ENCODE results near the gene GLRX5.
A peak's percentile ranks its signal among the peaks of the same experiment; 100 is the strongest.

The GLRX5 gene

GRCh38 chr14:95515080-95515489 lies 19.8 kb upstream of the GLRX5 start:
- H3K36me3 ChIP-seq (ENCODE audit: control insufficient read depth, insufficient read depth, low read length) = no peaks in the 10 kb centered on the region
- H2AFZ ChIP-seq = peak overlapping the region; percentile 92
- peak overlapping the region; percentile 87 for H3K4me2 ChIP-seq (ENCODE audit: low read length)
- H3K4me1 ChIP-seq = peaks cover 15% of the 10 kb centered on the region
- TF ChIP-seq CTCF (IDR thresholded peaks at IDR 0.05) = no peak
- no peak overlapping the region for H3K4me3 ChIP-seq (ENCODE audit: low read depth, low read length)
- H3K27me3 ChIP-seq (ENCODE audit: control insufficient read depth, insufficient read depth, low read length) = no peaks in the 10 kb centered on the region
- no peaks in the 10 kb centered on the region for H3K9me3 ChIP-seq (ENCODE audit: control insufficient read depth, low read length)
- H3K9ac ChIP-seq = no peak overlapping the region
- H3K79me2 ChIP-seq = no peaks in the 10 kb centered on the region
- H3K27ac ChIP-seq = peak overlapping the region; percentile 55

DNA sequence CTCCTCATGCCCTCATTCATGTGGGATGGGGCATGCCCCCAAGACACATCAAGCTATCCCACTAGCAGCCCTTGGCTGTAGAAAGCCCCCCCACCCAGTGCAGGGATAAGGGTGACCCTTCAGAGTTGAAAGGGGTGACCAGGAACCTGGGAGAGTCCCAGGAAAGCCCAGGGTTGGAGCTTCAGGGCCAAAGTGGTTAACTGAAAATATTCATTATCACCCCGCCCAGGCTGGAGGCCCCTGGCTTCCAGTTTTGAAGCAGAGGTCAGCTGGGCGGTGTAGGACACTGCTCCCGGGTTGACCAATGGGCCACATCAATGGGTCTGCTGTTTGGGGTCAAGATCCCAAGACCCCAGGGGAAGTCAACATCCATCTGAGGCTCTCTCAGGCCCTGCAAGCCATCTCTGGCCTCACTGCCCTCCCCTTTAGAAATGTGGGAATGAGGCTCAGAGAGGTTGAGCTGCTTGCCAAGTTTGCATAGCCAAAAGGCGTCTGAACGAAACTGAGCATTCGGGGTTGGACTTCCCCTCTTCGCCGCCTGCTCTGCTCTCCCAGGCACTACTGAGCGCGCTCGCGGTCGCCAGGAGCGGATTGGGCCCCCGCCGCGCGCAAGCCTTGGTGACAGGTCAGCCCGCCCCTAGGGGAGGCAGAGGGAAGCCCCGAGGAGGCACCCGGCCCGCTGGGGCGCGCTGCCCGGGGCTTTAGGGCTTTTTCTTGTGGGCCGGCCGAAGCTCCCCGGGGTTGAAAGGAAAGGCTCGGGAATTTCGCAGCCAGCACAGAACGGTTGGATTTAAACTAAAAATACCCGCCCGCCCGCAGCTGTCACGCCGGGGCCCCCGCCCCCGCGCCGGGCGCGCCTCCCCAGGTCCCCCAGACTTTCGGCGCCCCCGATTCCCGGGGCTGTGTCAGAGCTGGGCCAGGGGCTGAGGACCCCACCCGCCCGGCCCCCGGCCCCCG lies 19.0 kb upstream of the GLRX5 start:
- peaks cover 15% of the 10 kb centered on the region for H3K4me1 ChIP-seq

GRCh38 chr14:95516554-95517181 lies 18.2 kb upstream of the GLRX5 start, which contains the start of gene SYNE3:
SYNE3 (minus strand) TSS chr14:95516650; CDS start chr14:95475821, 40,829 bp downstream.
- H3K4me1 ChIP-seq = peaks cover 15% of the 10 kb centered on the region

More for the DNA sequence above, 19.0 kb upstream of the GLRX5 start:
- Histone ChIP-seq H3K79me2 (no peaks in the 10 kb centered on the region), H2AFZ (peak overlapping the region; percentile 92), H3K36me3 (ENCODE audit: control insufficient read depth, insufficient read depth, low read length) (no peaks in the 10 kb centered on the region), H3K4me2 (ENCODE audit: low read length) (peak overlapping the region; percentile 87), H3K27me3 (ENCODE audit: control insufficient read depth, insufficient read depth, low read length) (no peaks in the 10 kb centered on the region), H3K4me3 (ENCODE audit: low read depth, low read length) (peak overlapping the region; percentile 24), H3K9ac (no peak overlapping the region), H3K9me3 (ENCODE audit: control insufficient read depth, low read length) (no peaks in the 10 kb centered on the region), H3K27ac (peak overlapping the region; percentile 55)
- peak; percentile 43 for TF ChIP-seq CTCF (IDR thresholded peaks at IDR 0.05)

GRCh38 chr14:95518045-95518751 lies 16.7 kb upstream of the GLRX5 start:
- H3K27ac ChIP-seq = no peak overlapping the region
- no peak overlapping the region for H2AFZ ChIP-seq
- no peaks in the 10 kb centered on the region for H3K79me2 ChIP-seq
- H3K4me2 ChIP-seq (ENCODE audit: low read length) = no peak overlapping the region
- H3K36me3 ChIP-seq (ENCODE audit: control insufficient read depth, insufficient read depth, low read length) = no peaks in the 10 kb centered on the region
- no peaks in the 10 kb centered on the region for H3K9me3 ChIP-seq (ENCODE audit: control insufficient read depth, low read length)
- H3K4me3 ChIP-seq (ENCODE audit: low read depth, low read length) = no peak overlapping the region
- H3K9ac ChIP-seq = no peak overlapping the region
- H3K27me3 ChIP-seq (ENCODE audit: control insufficient read depth, insufficient read depth, low read length) = no peaks in the 10 kb centered on the region
- peaks cover 15% of the 10 kb centered on the region for H3K4me1 ChIP-seq
- no peak for TF ChIP-seq CTCF (IDR thresholded peaks at IDR 0.05)

More at GRCh38 chr14:95516554-95517181, 18.2 kb upstream of the GLRX5 start, which contains the start of gene SYNE3:
- TF ChIP-seq CTCF (IDR thresholded peaks at IDR 0.05) = no peak
- H3K36me3 ChIP-seq (ENCODE audit: control insufficient read depth, insufficient read depth, low read length) = no peaks in the 10 kb centered on the region
- H2AFZ ChIP-seq = peak within 1 kb of the TSS; percentile 92
- no peaks in the 10 kb centered on the region for H3K27me3 ChIP-seq (ENCODE audit: control insufficient read depth, insufficient read depth, low read length)
- peak within 1 kb of the TSS; percentile 55 for H3K27ac ChIP-seq
- no peaks in the 10 kb centered on the region for H3K9me3 ChIP-seq (ENCODE audit: control insufficient read depth, low read length)
- H3K4me2 ChIP-seq (ENCODE audit: low read length) = peak within 1 kb of the TSS; percentile 87
- H3K4me3 ChIP-seq (ENCODE audit: low read depth, low read length) = peak within 1 kb of the TSS; percentile 24
- no peaks in the 10 kb centered on the region for H3K79me2 ChIP-seq
- H3K9ac ChIP-seq = no peak within 1 kb of the TSS

All from parathyroid adenoma (tissue), 2 donors.